T47D (cell line): ENCODE measurements around the gene CAPN12.

Experiments
- DNase-seq, 2 experiments: peaks; one replicate each; pipeline versions ENCODE4 v3.0.0 to v3.0.0-alpha.2; 2011 to 2012; ENCODE audit warnings: low read depth in 1 of 2, low spot score in 1 of 2
- JUND ChIP-seq: IDR thresholded peaks from 2 replicates; pipeline ENCODE4 v1.6.1; 2012; ENCODE audit warnings: low read depth
- in situ Hi-C: cut with HindIII; loops from 2 replicates; pipeline ENCODE4 v1.10.0; 2016; ENCODE audit warnings: low sequenced_read_pairs, low pct_unique_long_range_greater_than_20kb

Gene CAPN12

DNA sequence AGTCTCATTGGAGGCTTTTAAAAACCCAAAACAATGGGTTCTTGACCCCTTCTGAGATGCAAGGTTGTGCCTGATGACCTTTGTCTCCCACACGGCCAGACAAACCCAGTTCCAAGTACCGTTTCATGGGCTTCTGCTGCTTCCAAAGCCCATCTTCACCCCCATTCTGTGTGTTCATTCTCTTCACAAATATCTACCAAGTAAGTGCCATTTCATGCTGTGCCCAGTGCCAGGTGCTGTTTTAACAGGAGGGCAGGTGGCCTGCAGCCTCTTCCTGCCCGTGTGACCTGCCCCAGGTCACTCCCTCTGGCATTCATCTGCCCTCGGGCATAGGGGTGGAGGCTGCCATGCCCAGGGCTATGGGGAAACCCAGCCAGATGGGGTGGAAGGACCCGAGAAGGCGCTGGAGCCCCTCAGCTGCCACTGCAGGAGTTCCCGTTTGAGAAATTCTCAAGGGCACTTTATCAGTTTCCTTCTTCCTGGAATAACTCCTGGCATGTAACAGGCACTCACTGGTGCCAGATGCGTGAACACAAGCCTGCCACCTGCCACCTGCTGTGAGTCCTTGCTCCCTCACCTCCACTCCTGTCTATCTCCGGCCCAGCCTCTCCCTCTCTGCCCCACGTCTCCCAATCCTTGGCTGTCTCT, 12.5 kb downstream of the CAPN12 start:
- TF ChIP-seq JUND = no peak
- in situ Hi-C loops = no loop called here
- no peak for DNase-seq

DNA sequence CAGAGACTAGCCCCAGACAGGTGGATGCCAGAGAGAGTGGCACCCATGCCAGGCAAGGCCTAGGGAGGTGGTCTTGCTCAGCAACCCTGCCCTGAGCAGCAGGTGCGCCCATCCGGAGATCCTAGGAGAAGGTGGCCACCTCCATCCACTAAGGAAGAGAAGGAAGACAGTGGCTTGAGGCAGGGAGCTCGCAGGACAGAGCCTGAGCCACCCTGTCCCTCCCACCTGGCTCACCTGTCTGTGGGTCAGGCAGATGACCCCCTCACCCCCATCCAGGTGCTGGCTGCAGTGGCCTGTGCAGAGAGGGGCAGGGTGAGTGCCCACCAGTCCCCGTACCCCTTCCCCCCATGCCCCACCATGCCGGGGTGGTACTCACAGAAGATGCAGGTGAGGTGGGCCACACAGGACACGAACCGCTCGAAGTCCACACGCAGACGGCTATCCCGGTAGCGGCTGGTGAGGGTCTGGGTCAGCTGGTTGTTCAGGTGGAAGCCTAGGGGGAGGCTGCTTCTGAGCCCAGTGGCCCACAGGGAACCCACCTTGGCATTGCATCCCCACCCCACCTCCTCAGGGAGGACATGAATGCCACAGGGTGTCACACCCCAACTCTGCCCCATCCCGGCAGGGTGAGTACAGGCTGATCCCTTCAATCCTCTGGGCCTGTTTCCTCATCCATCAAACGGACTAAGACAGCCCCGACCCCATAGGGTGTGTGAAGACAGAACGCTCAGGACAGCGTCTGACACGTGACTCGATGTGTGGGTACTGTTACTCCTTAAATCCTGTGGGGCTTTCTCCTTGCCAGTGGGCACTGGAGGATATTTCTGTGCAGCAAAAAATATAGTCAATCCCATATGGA, 13.3 kb downstream of the CAPN12 start:
- no peak for DNase-seq
- no peak for TF ChIP-seq JUND
- in situ Hi-C loops = no loop called here

DNA sequence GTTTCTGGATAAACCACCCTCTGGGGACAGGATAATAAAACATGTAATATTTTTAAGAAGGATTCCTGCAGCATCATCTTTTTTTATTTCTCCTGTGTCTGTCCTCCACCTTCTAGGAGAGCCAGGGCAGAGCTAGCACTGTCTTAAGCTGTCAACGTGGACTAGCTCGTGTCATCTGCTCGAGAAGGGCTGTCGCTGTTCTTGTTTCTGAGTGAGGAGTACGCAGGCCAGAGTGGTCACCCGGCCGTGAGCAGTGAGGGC, 13.9 kb downstream of the CAPN12 start:
- in situ Hi-C loops = no loop called here
- no peak for DNase-seq
- no peak for TF ChIP-seq JUND

- in situ Hi-C loops = no loop called here
- TF ChIP-seq JUND = no peak
- DNase-seq = peak in 1 of 2 experiments; percentile 49
These were observed 14.4 kb downstream of the CAPN12 start for GRCh38 chr19:38729653-38730469.

- no peak for TF ChIP-seq JUND
- in situ Hi-C loops = no loop called here
- no peak for DNase-seq
These were observed 15.3 kb downstream of the CAPN12 start for GRCh38 chr19:38728752-38729541.

DNA sequence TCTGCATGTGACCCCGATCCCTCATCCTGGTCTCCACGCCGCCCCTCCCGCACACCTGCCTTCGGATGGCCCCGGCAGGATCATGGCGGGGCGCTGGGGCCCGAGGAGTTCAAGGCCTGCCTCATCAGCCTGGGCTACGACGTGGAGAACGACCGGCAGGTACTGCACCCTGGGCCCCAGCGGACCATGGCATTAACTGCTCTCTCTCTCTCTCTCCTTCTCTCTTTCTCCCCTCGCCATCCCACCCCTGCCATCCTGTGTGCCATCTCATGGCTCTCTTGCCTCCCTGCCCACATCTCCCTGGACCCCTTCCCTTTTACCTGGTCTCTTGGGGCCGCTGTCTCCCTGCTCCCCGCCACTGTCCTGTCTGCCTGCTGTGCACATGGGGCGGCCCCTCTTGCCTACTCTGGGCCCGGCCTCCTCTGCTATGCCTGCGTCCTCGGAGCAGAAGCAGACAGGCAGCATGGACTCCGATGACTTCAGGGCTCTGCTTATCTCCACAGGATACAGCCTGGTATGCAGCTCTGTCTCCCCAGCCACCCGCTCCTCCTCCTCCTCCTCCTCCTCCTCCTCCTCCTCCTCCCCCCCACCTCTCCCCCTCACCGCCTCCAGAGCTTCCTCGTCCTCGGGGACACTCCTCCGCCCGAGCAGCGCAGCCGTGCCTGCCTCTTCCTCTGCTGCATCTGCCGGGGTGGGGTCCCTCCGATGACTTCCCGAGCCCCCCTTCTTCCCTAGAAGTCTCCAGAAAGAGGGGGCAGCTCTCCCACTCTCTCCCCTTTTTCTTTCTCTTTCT, 16.2 kb downstream of the CAPN12 start:
- TF ChIP-seq JUND = no peak
- no peak for DNase-seq

DNA sequence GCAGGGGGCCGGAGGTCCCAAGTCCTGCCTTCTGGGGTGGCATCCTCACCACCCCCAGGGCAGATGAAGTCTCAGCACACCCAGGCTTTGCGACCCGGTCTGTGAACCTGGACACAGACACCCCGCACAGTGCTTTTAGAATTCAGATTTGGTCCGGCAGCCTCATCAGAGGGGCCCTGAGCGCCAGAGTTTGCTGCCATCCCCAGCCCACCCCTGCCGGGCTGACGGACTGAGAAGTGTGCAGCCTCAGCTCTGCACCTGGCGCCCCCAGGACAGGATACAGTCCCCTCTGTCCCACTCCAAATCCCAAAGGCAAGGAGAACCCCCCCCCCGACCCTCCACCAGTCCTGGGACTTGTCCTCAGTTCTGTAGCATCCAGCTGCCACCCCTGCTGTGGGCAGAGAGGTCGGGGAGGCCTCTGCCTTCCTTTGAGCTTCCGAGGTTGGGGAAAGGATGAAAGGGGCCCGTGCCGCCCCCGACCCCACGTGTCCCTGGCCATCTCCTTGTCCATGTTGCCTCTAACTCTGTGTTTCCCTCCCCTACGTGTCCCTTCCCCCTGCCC, 16.9 kb downstream of the CAPN12 start:
- in situ Hi-C loops = no loop called here
- TF ChIP-seq JUND = no peak
- no peak for DNase-seq

More for the DNA sequence above, 16.2 kb downstream of the CAPN12 start:
- in situ Hi-C loops = no loop called here

DNA sequence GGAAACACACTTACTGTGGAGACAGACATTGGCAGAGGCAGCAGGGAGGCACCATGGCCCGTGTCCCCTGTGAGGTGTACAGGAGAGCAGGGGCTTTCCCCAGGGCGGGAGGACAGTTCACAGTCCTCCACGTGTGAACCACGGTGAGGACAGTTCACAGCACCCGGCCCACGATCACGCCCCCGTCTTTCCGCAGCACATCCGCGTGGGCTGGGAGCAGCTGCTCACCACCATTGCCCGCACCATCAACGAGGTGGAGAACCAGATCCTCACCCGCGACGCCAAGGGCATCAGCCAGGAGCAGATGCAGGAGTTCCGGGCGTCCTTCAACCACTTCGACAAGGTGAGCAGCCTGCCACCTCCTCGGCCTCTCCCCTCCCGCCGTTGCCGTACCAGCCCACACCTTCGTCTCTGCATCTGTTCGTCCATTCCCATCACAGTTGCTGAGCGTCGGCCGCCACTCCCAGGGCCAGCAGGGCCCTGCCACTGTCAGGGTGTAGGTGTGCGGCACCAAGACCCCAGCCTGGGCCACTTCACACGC, 17.4 kb downstream of the CAPN12 start:
- DNase-seq = no peak
- TF ChIP-seq JUND = no peak
- in situ Hi-C loops = no loop called here

DNA sequence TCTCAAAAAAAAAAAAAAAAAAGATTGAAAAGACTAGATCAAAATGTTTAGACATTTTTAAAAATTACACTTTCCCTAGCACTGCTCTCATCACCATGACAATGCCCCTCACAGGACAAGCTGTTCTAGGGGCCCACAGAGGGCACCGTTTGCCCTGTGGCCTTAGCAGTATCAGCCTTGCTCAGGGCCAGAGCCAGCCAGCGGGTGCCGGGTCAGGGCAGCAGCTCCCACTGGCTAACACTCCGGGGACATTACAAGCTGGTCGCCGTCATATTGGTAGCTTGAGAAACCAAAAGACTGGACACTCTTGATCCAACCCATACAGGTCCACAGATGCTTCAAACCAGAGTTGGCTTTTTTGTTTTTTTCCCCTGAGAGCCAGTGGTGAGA, 18.0 kb downstream of the CAPN12 start:
- in situ Hi-C loops = no loop called here
- TF ChIP-seq JUND = no peak
- no peak for DNase-seq

GRCh38 chr19:38725469-38726283, 18.6 kb downstream of the CAPN12 start:
- in situ Hi-C loops = no loop called here
- TF ChIP-seq JUND = no peak
- DNase-seq = no peak
